Endothelial cell of umbilical vein (primary cell): ENCODE results near the gene MYO7B. TPM values are rescaled to one million over a fixed set of nuclear protein-coding genes. Genes with fewer than 3 reads are reported as not detected.

Experiments used
- BruUV-seq: library from RNA; stranded (reverse); fragments of 400-500 nt; replicated peaks from 2 replicates; lab custom pipeline; 2021; lab: Mats Ljungman, UMichigan
- CTCF ChIA-PET: fragments of 300-600, 350-600 bp; sonication (Branson Sonifier 250); formaldehyde crosslinking; loops from one replicate; lab custom pipeline; 2021; ENCODE audit warnings: antibody characterized with exemption, inconsistent platforms; lab: Charles Lee
- POLR2A ChIA-PET: fragments of 300-600, 350-600 bp; sonication (Branson Sonifier 250); formaldehyde crosslinking; loops from one replicate; lab custom pipeline; 2021; ENCODE audit warnings: antibody characterized with exemption, inconsistent platforms; lab: Charles Lee
- DNase-seq: peaks from one replicate; pipeline ENCODE4 v3.0.0-alpha.2; 2011; ENCODE audit warnings: low read depth, low spot score
- FAIRE-seq: peaks from 2 replicates; lab custom pipeline; 2011; peaks lifted over from hg19 to GRCh38; lab: Jason Lieb, UNC
- H2AFZ ChIP-seq: 2 replicates; pipeline ENCODE4 v1.6.0; 2012; ENCODE audit warnings: low read depth, low read length, control low read depth, inconsistent platforms
- H3K27ac ChIP-seq: 2 replicates; pipeline ENCODE4 v1.5.1; 2011; ENCODE audit warnings: low read depth, mild to moderate bottlenecking, control low read depth, low read length, moderate library complexity; ENCODE audit not compliant: insufficient read depth
- H3K27me3 ChIP-seq, 2 experiments: 2 replicates each; pipeline versions ENCODE4 v1.6.0 to v1.6.1; 2011; ENCODE audit warnings: low read length in 2 of 2, mixed read lengths in 1 of 2; ENCODE audit not compliant: control insufficient read depth in 2 of 2, insufficient read depth in 2 of 2
- H3K36me3 ChIP-seq, 2 experiments: 2 replicates in 1 of 2; 3 replicates in 1 of 2; pipeline ENCODE4 v1.5.1; 2011; ENCODE audit warnings: low read length in 2 of 2, mild to moderate bottlenecking in 1 of 2, moderate library complexity in 1 of 2; ENCODE audit not compliant: control insufficient read depth in 2 of 2, insufficient read depth in 2 of 2; ENCODE audit errors: extremely low read depth in 1 of 2
- H3K4me1 ChIP-seq: 3 replicates; pipeline ENCODE4 v1.5.1; 2011; ENCODE audit warnings: mild to moderate bottlenecking, low read length; ENCODE audit not compliant: control insufficient read depth, insufficient read depth; ENCODE audit errors: extremely low read depth
- H3K4me2 ChIP-seq: 2 replicates; pipeline ENCODE4 v1.6.1; 2011; ENCODE audit warnings: low read length, control low read depth, mixed read lengths; ENCODE audit not compliant: insufficient read depth
- H3K4me3 ChIP-seq, 3 experiments: fragments of 200-600 bp in 1 of 3; sonication (generic), shearing (Covaris generic) in 1 of 3; replicated peaks in 1 of 3; 2 replicates each; pipeline ENCODE4 v1.5.1; 2011 to 2016; ENCODE audit warnings: control low read depth in 3 of 3, low read length in 3 of 3, mild to moderate bottlenecking in 2 of 3, inconsistent platforms in 1 of 3, low read depth in 1 of 3, moderate library complexity in 1 of 3; ENCODE audit not compliant: insufficient read depth in 1 of 3
- H3K79me2 ChIP-seq: 2 replicates; pipeline ENCODE4 v1.6.0; 2012; ENCODE audit warnings: low read length, inconsistent platforms; ENCODE audit not compliant: control insufficient read depth, insufficient read depth
- H3K9ac ChIP-seq: replicated peaks from 2 replicates; pipeline ENCODE3; 2011; ENCODE audit warnings: low read length, control low read depth; ENCODE audit not compliant: insufficient read depth; ENCODE audit errors: extremely low read depth
- H3K9me1 ChIP-seq: replicated peaks from 3 replicates; pipeline ENCODE4 v1.6.0; 2011; ENCODE audit warnings: mild to moderate bottlenecking, low read length; ENCODE audit not compliant: control insufficient read depth, insufficient read depth; ENCODE audit errors: extremely low read depth
- H3K9me3 ChIP-seq: replicated peaks from 2 replicates; pipeline ENCODE4 v1.5.1; 2012; ENCODE audit warnings: low read length, inconsistent platforms; ENCODE audit not compliant: control insufficient read depth, insufficient read depth
- H4K20me1 ChIP-seq: replicated peaks from 2 replicates; pipeline ENCODE3; 2011; ENCODE audit warnings: mild to moderate bottlenecking, low read length; ENCODE audit not compliant: control insufficient read depth, insufficient read depth; ENCODE audit errors: extremely low read depth
- EZH2 ChIP-seq: IDR thresholded peaks from 2 replicates; pipeline ENCODE4 v1.6.1; 2012; ENCODE audit warnings: borderline replicate concordance, low read depth, mild to moderate bottlenecking, moderate library complexity, low read length, inconsistent platforms; ENCODE audit not compliant: severe bottlenecking
- FOS ChIP-seq: IDR thresholded peaks from 2 replicates; pipeline ENCODE4 v1.6.1; 2011; ENCODE audit warnings: mild to moderate bottlenecking, low read length, moderate library complexity, borderline replicate concordance; ENCODE audit not compliant: insufficient read depth
- GATA2 ChIP-seq: IDR thresholded peaks from 2 replicates; pipeline ENCODE4 v1.7.0; 2011; ENCODE audit warnings: low read depth, mild to moderate bottlenecking, moderate library complexity, mixed read lengths, low read length; ENCODE audit not compliant: insufficient read length, insufficient read depth
- MYC ChIP-seq: IDR thresholded peaks from one replicate; pipeline ENCODE4 v1.6.1; 2011; ENCODE audit warnings: mild to moderate bottlenecking, low read depth, low read length
- POLR2A ChIP-seq: IDR thresholded peaks from 2 replicates; pipeline ENCODE4 v1.6.1; 2012; ENCODE audit warnings: low read depth, mild to moderate bottlenecking, control low read depth, low read length
- POLR2AphosphoS5 ChIP-seq: IDR thresholded peaks from 2 replicates; pipeline ENCODE4 v1.6.1; 2012; ENCODE audit warnings: low read depth, mild to moderate bottlenecking, control low read depth, low read length, moderate library complexity; ENCODE audit not compliant: insufficient read depth
- dilution Hi-C: fragments of 300-500 bp; cut with MboI; formaldehyde crosslinking; loops from one replicate; pipeline ENCODE4 v1.15.0; 2019; ENCODE audit warnings: low sequenced_read_pairs; ENCODE audit not compliant: extremely low pct_ligation_motif_present
- intact Hi-C: fragments of 100-400 bp; cut with micrococcal nuclease; formaldehyde crosslinking; loops from one replicate; pipeline ENCODE4 v1.10.0; 2022
- polyA plus RNA-seq, 4 experiments: library from polyadenylated mRNA; depleted of rRNA in 3 of 4; stranded (reverse) in 3 of 4; unstranded in 1 of 4; fragments of >200 nt; gene quantifications; 2 replicates each; pipeline versions ENCODE4 v1.2.1 to v1.2.3, GENCODE V29; 2011 to 2012; ENCODE audit warnings: missing spikeins in 1 of 4
- total RNA-seq: library from RNA; stranded (reverse); gene quantifications from 2 replicates; pipeline ENCODE4 v1.2.3, GENCODE V29; 2021
- TF ChIP-seq, protein P1 (sequence below), 2 donors: IDR thresholded peaks; 1 replicate in 1 of 2; 2 replicates in 1 of 2; pipeline ENCODE4 v1.5.1; 2011; ENCODE audit warnings: low read length in 2 of 2, mild to moderate bottlenecking in 2 of 2, moderate library complexity in 2 of 2, control low read depth in 1 of 2, inconsistent platforms in 1 of 2, low read depth in 1 of 2; ENCODE audit not compliant: insufficient read depth in 1 of 2; ENCODE audit errors: extremely low read depth in 1 of 2
- TF ChIP-seq, protein P2 (sequence below): IDR thresholded peaks from 2 replicates; pipeline ENCODE4 v1.6.1; 2011; ENCODE audit not compliant: insufficient read depth, insufficient read length

The MYO7B gene
- total and polyA plus RNA-seq, 2 donors (not counting 3 experiments of a cell fraction or from before 2014, with no cell fraction given) = 0.17 TPM; not detected in 1

DNA sequence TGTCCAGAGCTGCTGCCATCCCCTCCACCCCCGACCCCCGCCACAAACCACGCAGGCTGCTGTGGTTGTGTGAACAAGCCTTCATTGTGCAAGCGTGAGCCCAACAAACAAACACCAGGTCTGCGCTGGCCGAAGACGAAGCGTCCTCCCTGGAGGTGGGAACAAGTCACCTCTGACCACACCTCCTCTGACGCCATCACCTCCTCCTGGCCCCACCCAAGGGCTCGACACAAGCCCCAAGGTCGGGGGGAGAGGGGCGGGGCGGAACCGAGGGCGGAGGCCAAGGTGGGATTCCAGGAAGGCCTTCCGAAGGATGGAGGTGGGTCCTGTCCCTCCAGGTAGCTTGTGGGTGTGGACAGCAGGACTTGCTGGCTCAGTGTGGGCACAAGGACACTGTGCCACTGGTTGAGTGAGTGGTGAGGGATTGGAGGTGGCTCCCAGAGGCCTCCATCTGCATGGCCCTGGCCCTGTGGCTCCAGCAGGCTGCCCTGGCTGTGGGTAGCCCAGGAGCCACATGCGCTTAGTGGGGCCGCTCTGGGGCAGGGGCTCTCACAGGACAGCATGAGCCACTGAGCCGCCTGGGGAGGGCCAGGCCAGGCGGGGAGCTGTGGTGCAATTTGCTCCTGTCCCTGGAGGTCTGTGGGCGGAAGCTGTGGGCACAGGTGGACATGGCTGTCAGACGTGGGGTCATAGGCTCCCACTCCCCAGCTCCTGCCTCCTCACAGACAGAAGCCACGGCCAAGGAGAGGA, 103.1 kb downstream of the MYO7B start:
- H3K27ac ChIP-seq = peak overlapping the region; percentile 92
- TSS peak; percentile 31 for BruUV-seq
- dilution Hi-C loops = no loop called here
- intact Hi-C loops = no loop called here
- ChIA-PET POLR2A (no interaction called here), CTCF (interaction anchor here (0.6 to 6.3 kb wide), 9 partner anchors 10 to 64 kb away, joined by 3 to 77 read pairs (median 6); partner anchors contain the start of gene LIMS2)
- H3K9ac ChIP-seq = peak overlapping the region; percentile 76
- H4K20me1 ChIP-seq = no peaks in the 10 kb centered on the region
- DNase-seq (no peak), FAIRE-seq (no peak)
- H3K9me3 ChIP-seq = no peaks in the 10 kb centered on the region
- H3K4me2 ChIP-seq = no peak overlapping the region
- no peak overlapping the region for H3K4me3 ChIP-seq
- H3K79me2 ChIP-seq = no peaks in the 10 kb centered on the region
- H3K27me3 ChIP-seq = no peaks in the 10 kb centered on the region
- no peaks in the 10 kb centered on the region for H3K36me3 ChIP-seq
- TF ChIP-seq GATA2 (no peak), POLR2A (no peak), MYC (no peak), POLR2AphosphoS5 (no peak), EZH2 (no peak), FOS (no peak)
- TF ChIP-seq, protein P1, sequence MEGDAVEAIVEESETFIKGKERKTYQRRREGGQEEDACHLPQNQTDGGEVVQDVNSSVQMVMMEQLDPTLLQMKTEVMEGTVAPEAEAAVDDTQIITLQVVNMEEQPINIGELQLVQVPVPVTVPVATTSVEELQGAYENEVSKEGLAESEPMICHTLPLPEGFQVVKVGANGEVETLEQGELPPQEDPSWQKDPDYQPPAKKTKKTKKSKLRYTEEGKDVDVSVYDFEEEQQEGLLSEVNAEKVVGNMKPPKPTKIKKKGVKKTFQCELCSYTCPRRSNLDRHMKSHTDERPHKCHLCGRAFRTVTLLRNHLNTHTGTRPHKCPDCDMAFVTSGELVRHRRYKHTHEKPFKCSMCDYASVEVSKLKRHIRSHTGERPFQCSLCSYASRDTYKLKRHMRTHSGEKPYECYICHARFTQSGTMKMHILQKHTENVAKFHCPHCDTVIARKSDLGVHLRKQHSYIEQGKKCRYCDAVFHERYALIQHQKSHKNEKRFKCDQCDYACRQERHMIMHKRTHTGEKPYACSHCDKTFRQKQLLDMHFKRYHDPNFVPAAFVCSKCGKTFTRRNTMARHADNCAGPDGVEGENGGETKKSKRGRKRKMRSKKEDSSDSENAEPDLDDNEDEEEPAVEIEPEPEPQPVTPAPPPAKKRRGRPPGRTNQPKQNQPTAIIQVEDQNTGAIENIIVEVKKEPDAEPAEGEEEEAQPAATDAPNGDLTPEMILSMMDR (IDR thresholded peaks at IDR 0.05; ENCODE audit: extremely low read depth in 1 of 2, insufficient read depth in 1 of 2, low read depth in 1 of 2, low read length in 2 of 2) = no peak
- TF ChIP-seq, protein P2, sequence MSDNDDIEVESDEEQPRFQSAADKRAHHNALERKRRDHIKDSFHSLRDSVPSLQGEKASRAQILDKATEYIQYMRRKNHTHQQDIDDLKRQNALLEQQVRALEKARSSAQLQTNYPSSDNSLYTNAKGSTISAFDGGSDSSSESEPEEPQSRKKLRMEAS = no peak
- H3K9me1 ChIP-seq = no peaks in the 10 kb centered on the region
- peak overlapping the region; percentile 20 for H2AFZ ChIP-seq
- peaks cover 34% of the 10 kb centered on the region for H3K4me1 ChIP-seq
